AG08395 (cell line): ENCODE results near the gene CLDN6.
"Not testable (repeated sequence)": the region's sequence is repeated elsewhere in the genome, so short reads cannot be mapped to it uniquely, and the experiment has no call there.

Experiments
- DNase-seq: peaks from one replicate; pipeline ENCODE4 v3.0.0; 2012; ENCODE audit warnings: mixed read lengths, low spot score

Gene CLDN6

GRCh38 chr16:3017794-3018506, at the start of gene CLDN6:
TSS of gene CLDN6 (minus strand) at chr16:3018183. CDS start at chr16:3016021, 2,162 bp downstream.
- no peak for DNase-seq

GRCh38 chr16:3066440-3066748, 48.4 kb upstream of the CLDN6 start:
- no peak for DNase-seq

GRCh38 chr16:3065742-3066439, 47.9 kb upstream of the CLDN6 start:
- DNase-seq: no peak

GRCh38 chr16:3065069-3065741, 47.2 kb upstream of the CLDN6 start, which contains the start of gene IL32:
TSS of gene IL32 (plus strand) at chr16:3065640. CDS start at chr16:3065812, 172 bp downstream.
- peak; percentile 86 for DNase-seq

- DNase-seq: no peak
Observed at GRCh38 chr16:3063625-3064386, 45.8 kb upstream of the CLDN6 start.

- DNase-seq: no peak
Observed at GRCh38 chr16:3062553-3062952, 44.6 kb upstream of the CLDN6 start.

- no peak for DNase-seq
Observed at GRCh38 chr16:3060339-3061127, 42.5 kb upstream of the CLDN6 start.

- DNase-seq: no peak
Observed at GRCh38 chr16:3059723-3060242, 41.8 kb upstream of the CLDN6 start.

- DNase-seq: peak; percentile 96
Observed at GRCh38 chr16:3059041-3059722, 41.2 kb upstream of the CLDN6 start.

GRCh38 chr16:3058139-3059030, 40.4 kb upstream of the CLDN6 start:
- no peak for DNase-seq

GRCh38 chr16:3057181-3058138, 39.5 kb upstream of the CLDN6 start:
- DNase-seq: no peak

GRCh38 chr16:3056336-3057180, 38.6 kb upstream of the CLDN6 start:
- DNase-seq: no peak

GRCh38 chr16:3055734-3056115, 37.7 kb upstream of the CLDN6 start:
- DNase-seq: not testable (repeated sequence)

GRCh38 chr16:3054965-3055733, 37.2 kb upstream of the CLDN6 start:
- DNase-seq: no peak

- DNase-seq: not testable (repeated sequence)
Observed at GRCh38 chr16:3053330-3053710, 35.3 kb upstream of the CLDN6 start.

- DNase-seq: not testable (repeated sequence)
Observed at GRCh38 chr16:3052571-3053329, 34.8 kb upstream of the CLDN6 start.
